Activated CD4-positive, alpha-beta T cell treated with anti-CD3 and anti-CD28 coated beads for 36 hours (primary cell): ENCODE results near the gene HIVEP3. TPM values are rescaled to one million over a fixed set of nuclear protein-coding genes. Genes with fewer than 3 reads are reported as not detected.

Experiments used
- ATAC-seq: fragments of 200-7000 bp; cut with Tn5 transposase; one replicate; pipeline ENCODE4 v1.10.0; 2021; ENCODE audit warnings: mild to moderate bottlenecking, moderate library complexity
- CTCF ChIA-PET: fragments of 350-600 bp; sonication (Branson Sonifier 250); formaldehyde crosslinking; loops from one replicate; lab custom pipeline; 2021; ENCODE audit warnings: antibody characterized with exemption; lab: Charles Lee
- POLR2A ChIA-PET: fragments of 350-600 bp; sonication (Branson Sonifier 250); formaldehyde crosslinking; loops from one replicate; lab custom pipeline; 2021; ENCODE audit warnings: antibody characterized with exemption, inconsistent platforms; lab: Charles Lee
- DNase-seq: peaks from one replicate; pipeline ENCODE4 v3.0.0-alpha.2; 2020
- H3K27ac Mint-ChIP-seq: one replicate; pipeline ENCODE4 v1.8.0; 2021; ENCODE audit warnings: mixed read lengths
- H3K27me3 Mint-ChIP-seq: one replicate; pipeline ENCODE4 v1.8.0; 2021; ENCODE audit warnings: mixed read lengths
- H3K36me3 Mint-ChIP-seq: one replicate; pipeline ENCODE4 v1.8.0; 2021; ENCODE audit warnings: low read depth, mixed read lengths
- H3K4me1 Mint-ChIP-seq: one replicate; pipeline ENCODE4 v1.8.0; 2021; ENCODE audit warnings: mixed read lengths
- H3K4me3 Mint-ChIP-seq: one replicate; pipeline ENCODE4 v1.8.0; 2021; ENCODE audit warnings: mild to moderate bottlenecking, moderate library complexity, mixed read lengths
- H3K9me3 Mint-ChIP-seq: one replicate; pipeline ENCODE4 v1.8.0; 2021; ENCODE audit warnings: low read depth, mixed read lengths
- intact Hi-C, 2 experiments: fragments of 100-400 bp; cut with DNase I in 1 of 2; cut with micrococcal nuclease in 1 of 2; formaldehyde crosslinking; loops; one replicate each; pipeline versions ENCODE4 v1.14.2 to v1.15.1; 2022 to 2024; cut with DNase I, micrococcal nuclease
- total RNA-seq, 2 experiments: library from RNA; stranded (reverse); gene quantifications; one replicate each; pipeline ENCODE4 v1.2.3, GENCODE V29; 2021

Gene HIVEP3
- total RNA-seq, 2 experiments from 2014 or later, result 29.4 to 39.6 TPM

DNA sequence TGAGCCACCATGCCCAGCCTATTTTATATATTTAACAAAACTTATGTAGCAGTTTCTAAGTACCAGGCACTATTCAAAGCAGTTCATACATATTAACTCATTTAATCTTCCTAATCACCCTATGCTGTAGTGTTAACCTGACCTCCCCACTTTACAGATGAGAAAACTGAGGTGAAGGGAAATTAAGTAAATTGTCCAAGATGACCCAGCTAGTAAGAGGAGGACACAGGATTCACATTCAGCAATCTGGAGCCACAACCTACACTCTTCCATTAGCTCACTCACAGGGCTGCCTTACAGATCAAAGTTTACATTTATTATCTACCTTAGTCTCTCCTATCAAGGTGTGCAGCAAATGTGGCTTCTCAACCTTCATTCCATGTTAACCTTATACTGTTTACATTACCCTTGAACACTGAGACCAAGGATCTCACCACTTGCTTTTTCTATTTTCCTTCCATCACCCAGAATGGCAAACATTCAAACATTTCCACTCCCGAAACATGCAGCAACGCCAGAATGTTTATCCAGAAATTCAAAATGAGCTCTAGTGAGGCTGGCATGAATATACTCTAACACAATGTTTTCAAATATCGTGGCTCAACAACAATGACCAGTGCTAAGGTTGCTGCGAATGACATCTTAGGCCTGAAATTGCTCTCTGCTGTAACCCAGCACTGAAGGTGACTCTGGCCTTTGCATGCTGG is 24.5 kb downstream of the HIVEP3 start:
- DNase-seq (no peak), ATAC-seq (no peak)
- Mint-ChIP-seq H3K36me3 (peaks cover 6% of the 10 kb centered on the region), H3K9me3 (peaks cover 6% of the 10 kb centered on the region), H3K27ac (peak overlapping the region; percentile 29), H3K27me3 (no peaks in the 10 kb centered on the region), H3K4me1 (peaks cover 66% of the 10 kb centered on the region), H3K4me3 (no peak overlapping the region)
- CTCF ChIA-PET, result interaction anchor here (0.9 kb wide), 1 partner anchor 19 kb away, joined by 3 read pairs; no protein-coding TSS in a partner anchor
- intact Hi-C loops, result loop anchor here (10.0 kb wide), 3 partner anchors 229 to 379 kb away; no protein-coding TSS in a partner anchor
- POLR2A ChIA-PET, result no interaction called here

DNA sequence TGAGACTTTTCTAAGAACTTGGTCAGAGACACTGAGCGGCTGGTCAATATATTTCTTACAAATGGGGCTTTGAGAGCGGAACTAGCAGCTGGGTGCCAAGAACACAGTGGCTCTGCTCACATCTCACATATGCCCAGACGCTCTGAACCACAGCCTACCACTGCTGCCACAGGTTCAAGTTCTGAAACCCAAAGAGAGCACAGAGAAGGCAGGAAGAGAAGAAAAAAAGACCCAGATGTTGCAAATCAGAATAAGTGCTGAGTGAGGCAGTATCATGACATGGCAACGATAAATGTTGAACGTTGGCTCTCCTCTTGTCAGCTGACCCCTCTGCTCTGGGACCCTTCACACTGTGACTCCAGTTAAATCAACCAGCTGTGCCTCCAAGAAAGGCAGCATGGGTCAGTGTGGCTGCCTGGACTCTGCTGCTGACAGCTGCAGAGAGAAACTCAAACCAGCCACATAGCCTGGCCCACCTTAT is 26.4 kb downstream of the HIVEP3 start:
- H3K4me3 Mint-ChIP-seq, result peak overlapping the region; percentile 78
- ATAC-seq (peak; percentile 21), DNase-seq (peak; percentile 40)
- peak overlapping the region; percentile 95 for H3K27ac Mint-ChIP-seq
- ChIA-PET POLR2A (interaction anchor here (0.7 to 1.1 kb wide), 4 partner anchors 24 to 153 kb away, joined by 3 to 4 read pairs (median 3); no protein-coding TSS in a partner anchor), CTCF (interaction anchor here (0.6 to 2.6 kb wide), 20 partner anchors 9 to 376 kb away, joined by 3 to 14 read pairs (median 3); partner anchors contain the start of gene HIVEP3)
- peaks cover under 1% of the 10 kb centered on the region for H3K9me3 Mint-ChIP-seq
- intact Hi-C loops, result loop anchor here (10.0 kb wide), 3 partner anchors 228 to 378 kb away; no protein-coding TSS in a partner anchor
- peaks cover 2% of the 10 kb centered on the region for H3K36me3 Mint-ChIP-seq
- H3K27me3 Mint-ChIP-seq, result no peaks in the 10 kb centered on the region
- H3K4me1 Mint-ChIP-seq, result peaks cover 57% of the 10 kb centered on the region

DNA sequence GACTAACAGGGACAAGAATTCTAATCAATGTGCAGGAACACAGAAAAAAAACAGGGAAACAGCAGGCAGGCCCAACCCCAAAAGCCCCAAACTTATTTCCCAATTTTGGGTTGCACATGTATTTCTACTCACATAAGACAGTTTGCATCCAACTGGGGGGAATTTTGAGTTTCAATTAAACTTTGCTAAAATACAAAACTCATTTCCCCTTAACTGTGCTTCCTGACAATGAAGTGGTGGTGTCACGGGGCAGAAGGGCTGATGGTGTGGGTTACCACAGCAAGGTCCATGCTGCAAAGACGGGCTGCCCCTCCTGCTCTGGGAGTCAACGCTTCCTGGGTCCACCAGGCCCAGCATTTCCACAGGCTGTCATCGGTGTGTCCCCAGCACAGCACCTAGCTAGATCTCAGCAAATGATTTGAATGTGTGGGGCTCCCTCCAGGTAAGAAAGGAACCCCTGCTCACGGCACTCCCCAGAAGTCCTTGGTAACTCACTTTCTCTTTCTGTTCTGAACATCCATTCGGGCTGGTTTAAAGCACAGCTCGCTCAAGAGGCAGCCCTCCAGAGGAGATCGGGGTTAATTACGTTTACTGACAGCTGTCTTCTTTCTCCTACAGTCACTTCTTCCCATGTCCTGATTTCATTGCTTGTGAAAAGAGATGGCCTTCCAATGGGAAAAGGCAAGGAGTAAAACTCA is 27.4 kb downstream of the HIVEP3 start:
- Mint-ChIP-seq H3K4me3 (peak overlapping the region; percentile 78), H3K27ac (peak overlapping the region; percentile 95), H3K27me3 (no peaks in the 10 kb centered on the region), H3K9me3 (no peaks in the 10 kb centered on the region), H3K36me3 (no peaks in the 10 kb centered on the region), H3K4me1 (peaks cover 50% of the 10 kb centered on the region)
- CTCF ChIA-PET, result interaction anchor here (0.7 to 2.6 kb wide), 17 partner anchors 8 to 375 kb away, joined by 3 to 14 read pairs (median 4); partner anchors contain the start of gene HIVEP3
- DNase-seq, result peak; percentile 72
- intact Hi-C loops, result loop anchor here (1.0 to 10.0 kb wide), 7 partner anchors 79 to 377 kb away; no protein-coding TSS in a partner anchor
- ATAC-seq, result peak; percentile 96
- POLR2A ChIA-PET, result interaction anchor here (0.6 to 1.1 kb wide), 4 partner anchors 28 to 318 kb away, joined by 3 to 4 read pairs (median 3); no protein-coding TSS in a partner anchor

DNA sequence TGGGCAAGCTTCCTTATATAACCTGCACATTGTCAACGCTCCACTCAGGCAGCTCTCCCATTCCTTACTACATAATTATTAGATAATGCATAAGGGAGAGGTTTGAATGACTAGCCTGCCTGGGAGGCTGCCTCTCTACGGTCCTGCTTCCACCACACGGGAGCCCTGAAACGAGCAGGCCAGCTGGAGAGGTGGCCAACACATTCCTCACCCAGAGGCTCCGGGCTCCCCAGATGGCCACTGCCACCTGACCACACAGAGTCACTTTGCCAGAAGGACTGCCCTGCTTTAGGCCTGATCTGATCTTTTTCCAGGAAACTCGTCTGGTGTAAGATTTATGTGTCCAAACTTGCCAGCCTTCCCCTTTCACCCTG is 27.9 kb downstream of the HIVEP3 start:
- H3K27me3 Mint-ChIP-seq, result no peaks in the 10 kb centered on the region
- CTCF ChIA-PET, result interaction anchor here (1.0 to 2.6 kb wide), 7 partner anchors 9 to 316 kb away, joined by 3 to 14 read pairs (median 6); partner anchors contain the start of gene HIVEP3
- H3K4me1 Mint-ChIP-seq, result peaks cover 50% of the 10 kb centered on the region
- H3K4me3 Mint-ChIP-seq, result peak overlapping the region; percentile 78
- intact Hi-C loops, result loop anchor here (1.0 to 10.0 kb wide), 7 partner anchors 78 to 376 kb away; no protein-coding TSS in a partner anchor
- no peak for ATAC-seq
- no peaks in the 10 kb centered on the region for H3K9me3 Mint-ChIP-seq
- POLR2A ChIA-PET, result interaction anchor here (0.7 kb wide), 1 partner anchor 9 kb away, joined by 3 read pairs; no protein-coding TSS in a partner anchor
- H3K27ac Mint-ChIP-seq, result peak overlapping the region; percentile 95
- no peaks in the 10 kb centered on the region for H3K36me3 Mint-ChIP-seq
- DNase-seq, result no peak

DNA sequence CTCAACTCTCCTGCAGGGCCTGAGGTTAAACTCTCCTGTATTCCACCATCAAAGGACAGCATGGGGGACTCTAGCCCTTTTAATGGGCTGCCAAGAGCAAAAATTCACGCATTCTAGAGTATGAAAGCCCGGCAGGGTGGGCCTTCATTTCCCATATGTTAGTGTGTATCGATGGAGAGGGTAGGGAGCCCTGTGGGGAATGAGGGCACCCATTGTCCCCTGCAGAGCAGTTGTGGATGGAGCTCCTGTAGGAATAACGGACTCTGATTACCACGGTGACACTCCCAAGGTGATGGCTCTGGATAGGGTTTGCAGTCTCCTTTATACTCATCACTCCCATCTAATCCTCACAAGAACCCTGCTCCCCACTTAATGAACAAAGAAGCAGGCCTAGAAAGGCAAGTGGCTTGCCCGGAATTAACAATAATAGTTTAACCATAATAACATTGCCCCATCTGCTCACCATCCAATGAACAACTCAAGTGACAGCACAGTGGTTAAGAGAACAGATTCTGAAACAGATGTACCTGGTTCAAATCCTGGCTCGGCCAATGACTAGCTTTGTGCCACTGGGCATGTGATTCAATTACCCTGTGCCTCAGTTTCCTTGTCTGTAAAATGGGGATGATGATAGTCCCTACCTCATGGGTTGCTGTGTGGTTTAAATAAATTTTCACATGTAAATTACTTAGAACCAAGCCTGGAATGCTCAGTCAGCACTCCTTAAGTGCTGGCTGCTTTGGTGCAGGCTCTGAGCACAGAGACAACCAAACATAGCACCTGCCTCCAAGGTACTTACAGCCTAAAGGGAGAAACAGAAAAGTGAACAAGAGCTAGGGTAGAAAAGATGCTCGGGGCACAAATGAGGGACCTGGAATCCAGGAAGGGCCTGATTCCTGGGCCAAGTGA is 29.0 kb downstream of the HIVEP3 start:
- Mint-ChIP-seq H3K4me3 (no peak overlapping the region), H3K9me3 (no peaks in the 10 kb centered on the region), H3K4me1 (peaks cover 47% of the 10 kb centered on the region), H3K27ac (no peak overlapping the region), H3K36me3 (no peaks in the 10 kb centered on the region), H3K27me3 (no peaks in the 10 kb centered on the region)
- ChIA-PET POLR2A (no interaction called here), CTCF (interaction anchor here (0.6 to 1.3 kb wide), 4 partner anchors 8 to 284 kb away, joined by 3 to 5 read pairs (median 3); no protein-coding TSS in a partner anchor)
- intact Hi-C loops, result loop anchor here (2.0 to 10.0 kb wide), 5 partner anchors 29 to 375 kb away; partner anchors contain the start of gene HIVEP3 (in 1 of the 2)
- ATAC-seq (no peak), DNase-seq (no peak)

DNA sequence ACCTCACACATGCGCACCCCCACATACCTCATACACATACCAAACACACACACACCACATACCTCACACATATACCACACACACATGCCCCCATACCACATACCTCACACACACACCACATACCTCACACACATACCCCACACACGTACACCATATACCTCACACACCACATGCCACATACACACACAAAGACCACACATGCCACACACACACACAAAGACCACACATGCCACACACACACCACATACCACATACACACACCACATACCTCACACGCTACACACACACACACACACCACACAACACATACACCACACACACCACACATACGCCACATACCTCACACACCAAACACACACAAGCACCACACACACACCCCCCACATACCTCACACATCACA is 30.0 kb downstream of the HIVEP3 start:
- Mint-ChIP-seq H3K36me3 (no peaks in the 10 kb centered on the region), H3K4me3 (no peak overlapping the region), H3K9me3 (no peaks in the 10 kb centered on the region), H3K4me1 (peaks cover 42% of the 10 kb centered on the region), H3K27ac (no peak overlapping the region), H3K27me3 (no peaks in the 10 kb centered on the region)
- intact Hi-C loops, result loop anchor here in 1 of 2 experiments (2.0 kb wide), 1 partner anchor 30 kb away; the partner anchor contains the start of gene HIVEP3
- ChIA-PET CTCF (no interaction called here), POLR2A (no interaction called here)
- DNase-seq, result no peak
- ATAC-seq, result no peak

DNA sequence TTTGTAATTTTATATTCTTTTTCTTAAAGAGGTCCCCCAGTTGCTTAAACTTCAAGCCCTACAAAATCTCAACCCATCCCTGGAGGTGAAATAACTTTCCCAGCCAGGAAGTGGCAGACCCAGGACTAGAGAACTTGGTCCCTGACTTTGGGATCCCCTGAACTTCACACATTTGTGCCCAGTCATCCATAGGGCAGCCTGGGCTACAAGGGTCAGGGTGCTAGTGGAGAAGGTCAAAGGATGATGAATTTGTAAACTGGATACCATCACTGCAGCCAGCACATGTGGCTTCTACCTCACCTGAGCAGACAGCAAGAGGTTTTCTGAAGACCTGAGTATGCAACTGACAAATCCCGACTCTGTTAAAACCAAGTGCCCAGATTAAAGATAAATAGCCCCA is 31.4 kb downstream of the HIVEP3 start:
- no peaks in the 10 kb centered on the region for H3K36me3 Mint-ChIP-seq
- no peaks in the 10 kb centered on the region for H3K9me3 Mint-ChIP-seq
- intact Hi-C loops, result no loop called here
- ATAC-seq, result no peak
- no peaks in the 10 kb centered on the region for H3K27me3 Mint-ChIP-seq
- no peak for DNase-seq
- peaks cover 36% of the 10 kb centered on the region for H3K4me1 Mint-ChIP-seq
- POLR2A ChIA-PET, result no interaction called here
- no peak overlapping the region for H3K4me3 Mint-ChIP-seq
- CTCF ChIA-PET, result no interaction called here
- no peak overlapping the region for H3K27ac Mint-ChIP-seq

DNA sequence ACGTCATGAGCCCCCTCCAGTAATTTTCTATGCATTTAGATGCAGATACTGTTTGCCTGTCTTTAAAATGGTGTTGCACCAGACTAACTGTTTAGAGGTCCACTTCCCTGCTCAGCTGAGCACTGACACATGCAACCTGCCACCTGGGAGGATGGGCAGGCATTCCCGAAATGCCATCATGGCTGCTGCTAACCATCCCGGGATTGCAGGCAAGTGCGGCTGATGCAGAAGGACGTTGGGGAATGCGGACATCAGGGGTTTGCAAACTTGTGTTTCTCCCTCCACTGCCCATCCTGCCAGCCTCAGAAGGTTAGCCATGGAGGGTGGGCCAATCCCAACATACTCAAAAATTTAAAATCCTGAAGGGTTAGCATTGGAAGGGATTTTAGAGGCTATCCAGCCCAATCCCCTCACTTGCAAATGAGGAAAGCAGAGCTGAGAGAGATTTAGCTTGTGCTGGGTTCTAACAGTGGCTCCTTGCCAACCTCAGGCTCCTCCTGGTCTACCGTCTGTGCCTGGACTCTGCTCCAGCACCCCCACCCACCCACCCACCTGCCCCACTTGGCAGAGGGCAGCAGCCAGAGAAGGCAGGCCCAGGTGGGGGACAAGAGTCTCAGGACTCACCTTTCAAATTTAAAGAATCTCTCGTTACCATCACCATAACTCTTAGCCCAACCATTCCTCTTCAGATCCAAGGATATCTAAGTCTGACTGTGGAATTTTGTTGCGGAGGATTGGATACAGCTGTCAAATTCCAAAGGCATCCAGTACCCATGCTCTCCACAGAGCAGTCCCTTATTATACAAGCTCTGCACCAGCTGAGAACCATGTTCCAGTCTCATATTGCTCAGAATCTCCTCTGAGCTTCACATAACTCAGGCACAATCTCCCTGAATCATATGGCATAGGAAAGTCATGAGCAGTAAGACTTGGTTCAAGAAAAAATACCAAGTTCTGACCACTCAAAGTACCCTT is 34.2 kb downstream of the HIVEP3 start:
- Mint-ChIP-seq H3K9me3 (no peaks in the 10 kb centered on the region), H3K36me3 (no peaks in the 10 kb centered on the region), H3K4me3 (no peak overlapping the region), H3K27ac (no peak overlapping the region), H3K27me3 (no peaks in the 10 kb centered on the region), H3K4me1 (peaks cover 22% of the 10 kb centered on the region)
- intact Hi-C loops, result no loop called here
- CTCF ChIA-PET, result interaction anchor here (1.1 kb wide), 1 partner anchor 12 kb away, joined by 3 read pairs; no protein-coding TSS in a partner anchor
- POLR2A ChIA-PET, result no interaction called here
- DNase-seq, result no peak
- ATAC-seq, result no peak

DNA sequence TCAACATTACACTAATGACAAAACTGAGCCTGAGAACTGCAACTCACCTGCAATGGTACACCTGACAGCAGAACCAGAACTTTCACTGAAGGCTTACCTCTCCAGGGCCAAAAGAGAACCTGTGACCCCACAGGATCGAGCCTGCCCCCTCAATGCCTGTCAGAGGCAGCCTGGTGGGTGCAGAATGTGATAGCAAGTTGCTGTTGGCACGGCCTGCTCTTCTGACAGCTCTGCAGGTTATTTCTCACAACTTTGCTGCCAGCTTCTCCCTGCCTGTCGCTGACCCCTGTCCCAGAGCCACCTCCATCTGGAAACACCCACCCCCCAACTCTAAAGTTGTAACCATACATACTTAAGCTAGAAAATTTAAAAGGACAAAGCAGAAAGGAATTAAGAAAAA is 35.2 kb downstream of the HIVEP3 start:
- Mint-ChIP-seq H3K27me3 (no peaks in the 10 kb centered on the region), H3K36me3 (no peaks in the 10 kb centered on the region), H3K9me3 (no peaks in the 10 kb centered on the region), H3K4me3 (no peak overlapping the region), H3K27ac (no peak overlapping the region), H3K4me1 (peaks cover 13% of the 10 kb centered on the region)
- ChIA-PET CTCF (interaction anchor here (0.7 to 1.1 kb wide), 2 partner anchors 8 to 57 kb away, joined by 3 to 4 read pairs; no protein-coding TSS in a partner anchor), POLR2A (no interaction called here)
- intact Hi-C loops, result no loop called here
- no peak for DNase-seq
- no peak for ATAC-seq
